ENCODE data around the gene TBATA.

The TBATA gene

GRCh38 chr10:70785190-70785589 lies at the start of gene TBATA:
TBATA (minus strand) TSS chr10:70785377; CDS start chr10:70783379, 1,998 bp downstream.
- peak in 1 of 2 donors; percentile 11 for DNase-seq

GRCh38 chr10:70834441-70835151 lies 49.4 kb upstream of the TBATA start:
- DNase-seq = no peak

- no peak for DNase-seq
Observed at GRCh38 chr10:70834021-70834420, 48.8 kb upstream of the TBATA start.

GRCh38 chr10:70833601-70834000 lies 48.4 kb upstream of the TBATA start:
- DNase-seq = no peak

GRCh38 chr10:70832852-70833528 lies 47.8 kb upstream of the TBATA start:
- DNase-seq = no peak

- DNase-seq = no peak
Observed at GRCh38 chr10:70832221-70832620, 47.0 kb upstream of the TBATA start.

- no peak for DNase-seq
Observed at GRCh38 chr10:70830164-70830563, 45.0 kb upstream of the TBATA start.

- no peak for DNase-seq
Observed at GRCh38 chr10:70829543-70829942, 44.4 kb upstream of the TBATA start.

- no peak for DNase-seq
Observed at GRCh38 chr10:70828923-70829322, 43.7 kb upstream of the TBATA start.

- no peak for DNase-seq
Observed at GRCh38 chr10:70827086-70827757, 42.0 kb upstream of the TBATA start.

GRCh38 chr10:70822076-70822820 lies 37.1 kb upstream of the TBATA start:
- DNase-seq = no peak

- DNase-seq = peak in 1 of 2 donors; percentile 20
Observed at GRCh38 chr10:70820976-70821750, 36.0 kb upstream of the TBATA start.

- DNase-seq = peak in 1 of 2 donors; percentile 41
Observed at GRCh38 chr10:70816220-70816894, 31.2 kb upstream of the TBATA start.

- peak; percentile 81 to 87 for DNase-seq
Observed at GRCh38 chr10:70815504-70816219, 30.5 kb upstream of the TBATA start, which contains the start of gene SGPL1. SGPL1 (plus strand) TSS chr10:70815948; CDS start chr10:70816854, 906 bp downstream.

- no peak for DNase-seq
Observed at GRCh38 chr10:70814126-70814525, 28.9 kb upstream of the TBATA start.

- DNase-seq = no peak
Observed at GRCh38 chr10:70812814-70813213, 27.6 kb upstream of the TBATA start.

- no peak for DNase-seq
Observed at GRCh38 chr10:70811881-70812280, 26.7 kb upstream of the TBATA start.

- DNase-seq = no peak
Observed at GRCh38 chr10:70810967-70811366, 25.8 kb upstream of the TBATA start.

- DNase-seq = no peak
Observed at GRCh38 chr10:70809726-70810125, 24.5 kb upstream of the TBATA start.

GRCh38 chr10:70809011-70809611 lies 23.9 kb upstream of the TBATA start:
- DNase-seq = no peak

Measured in CD4-positive, alpha-beta T cell treated with Interferon alpha-2 for 1 hour (primary cell).